Stimulated activated CD4-positive, alpha-beta T cell treated with anti-CD3 and anti-CD28 coated beads, TNF-alpha, amount 100 ng/mL, for 48 hours (primary cell): ENCODE results near the gene XPR1.
A peak's percentile ranks its signal among the peaks of the same experiment; 100 is the strongest.

ENCODE experiments used
- DNase-seq, 3 donors: peaks; one replicate each; pipeline ENCODE4 v3.0.0-alpha.2; 2020; ENCODE audit warnings: low read depth in 3 of 3

XPR1 gene

DNA sequence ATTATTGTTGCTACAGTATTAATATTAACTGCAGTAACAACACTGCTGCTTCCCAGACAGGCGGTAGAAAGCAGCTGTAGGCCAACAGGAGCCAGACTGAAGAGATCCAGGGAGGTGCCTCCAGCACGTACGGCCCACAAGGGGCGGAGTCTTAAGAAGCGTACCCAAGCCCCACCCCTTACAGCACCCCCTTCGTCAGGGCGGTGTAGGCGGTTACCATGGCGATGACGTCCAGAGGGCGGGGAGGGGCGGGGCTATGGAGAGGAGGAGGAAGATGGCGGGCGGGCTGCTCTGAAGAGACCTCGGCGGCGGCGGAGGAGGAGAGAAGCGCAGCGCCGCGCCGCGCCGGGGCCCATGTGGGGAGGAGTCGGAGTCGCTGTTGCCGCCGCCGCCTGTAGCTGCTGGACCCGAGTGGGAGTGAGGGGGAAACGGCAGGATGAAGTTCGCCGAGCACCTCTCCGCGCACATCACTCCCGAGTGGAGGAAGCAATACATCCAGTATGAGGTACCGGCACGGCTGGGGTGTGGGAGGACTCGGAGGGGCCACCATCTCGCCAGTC lies at the start of gene XPR1:
TSS of gene XPR1 (plus strand) at position 257 of the 560 bp plus-strand sequence. CDS start at position 437, 180 bp downstream.
- DNase-seq, result peak; percentile 97 to 99 (median 97)

DNA sequence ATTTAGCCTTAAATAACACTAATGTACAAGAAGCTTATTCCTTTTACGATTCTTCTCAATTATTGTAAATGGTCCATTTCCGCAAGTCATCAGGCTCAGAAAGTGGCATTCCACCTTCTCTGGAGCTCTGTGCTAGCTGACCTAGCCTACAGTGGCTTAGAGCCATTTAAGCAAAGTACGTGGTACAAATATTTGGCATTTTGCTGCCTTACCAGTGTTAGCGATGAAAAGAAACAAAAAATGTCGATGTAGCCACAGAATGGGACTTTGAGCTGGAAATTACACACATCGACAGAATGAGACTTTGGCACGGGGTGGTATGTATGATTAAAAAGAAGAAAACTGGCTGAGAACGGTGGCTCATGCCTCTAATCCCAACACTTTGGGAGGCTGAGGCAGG lies 47.0 kb upstream of the XPR1 start:
- no peak for DNase-seq

DNA sequence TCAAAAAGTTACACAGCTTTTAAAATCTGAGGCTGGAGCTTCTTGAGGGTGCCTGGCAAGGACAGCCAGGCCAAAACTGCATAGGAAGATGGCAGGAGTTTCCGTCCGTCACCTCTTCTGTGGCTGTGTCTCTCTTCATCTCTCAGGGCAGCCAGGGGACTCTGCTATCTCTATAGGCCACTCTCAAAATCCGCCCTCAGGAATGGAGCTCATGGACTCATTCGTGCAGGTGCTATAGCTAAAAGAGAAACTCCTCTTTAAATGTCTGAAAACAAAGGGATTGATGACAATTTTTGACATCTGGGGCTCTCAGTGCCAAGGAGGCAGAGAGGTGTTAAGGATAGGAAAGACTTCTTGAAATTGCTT lies 45.8 kb upstream of the XPR1 start:
- no peak for DNase-seq

DNA sequence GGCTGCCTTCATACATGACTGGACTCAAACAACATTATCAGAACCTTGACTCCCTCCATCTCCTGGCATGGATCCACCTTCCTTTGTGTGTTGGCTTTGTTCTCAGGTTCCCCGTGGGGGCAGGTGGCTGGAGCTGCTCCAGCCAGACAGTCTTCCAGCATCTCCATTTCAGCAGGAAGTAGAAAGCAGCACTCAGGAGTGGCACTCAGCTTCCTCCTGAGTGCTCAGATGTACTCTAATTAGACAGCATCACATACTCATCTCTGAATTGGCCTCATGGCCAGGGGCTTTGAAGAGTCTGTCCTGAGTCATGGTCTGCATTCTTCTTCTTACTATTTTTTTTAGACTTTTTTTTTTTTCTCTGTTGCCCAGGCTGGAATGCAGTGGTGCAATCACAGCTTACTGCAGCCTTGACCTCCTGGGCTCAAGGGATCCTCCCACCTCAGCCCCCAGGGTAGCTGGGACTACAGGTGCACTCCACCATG lies 45.1 kb upstream of the XPR1 start:
- DNase-seq, result no peak

DNA sequence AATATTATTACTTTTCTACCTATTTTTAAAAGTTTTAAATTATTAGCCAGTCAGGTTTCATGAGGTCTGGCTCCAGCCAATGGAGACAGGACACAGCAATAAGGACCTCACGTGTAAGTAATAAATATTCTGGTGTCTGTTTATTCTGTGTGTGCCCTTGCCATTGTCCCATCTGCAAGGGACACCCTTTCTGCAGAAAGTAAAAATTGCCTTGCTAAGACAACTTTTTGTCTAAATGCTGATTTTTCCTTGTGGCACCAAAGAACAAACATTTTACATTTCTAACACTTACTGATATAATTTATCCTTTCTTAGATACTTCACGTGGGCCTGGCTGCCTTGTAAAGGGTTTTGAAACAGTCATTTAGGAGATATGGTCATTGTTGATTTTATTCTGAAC lies 43.7 kb upstream of the XPR1 start:
- DNase-seq, result no peak

DNA sequence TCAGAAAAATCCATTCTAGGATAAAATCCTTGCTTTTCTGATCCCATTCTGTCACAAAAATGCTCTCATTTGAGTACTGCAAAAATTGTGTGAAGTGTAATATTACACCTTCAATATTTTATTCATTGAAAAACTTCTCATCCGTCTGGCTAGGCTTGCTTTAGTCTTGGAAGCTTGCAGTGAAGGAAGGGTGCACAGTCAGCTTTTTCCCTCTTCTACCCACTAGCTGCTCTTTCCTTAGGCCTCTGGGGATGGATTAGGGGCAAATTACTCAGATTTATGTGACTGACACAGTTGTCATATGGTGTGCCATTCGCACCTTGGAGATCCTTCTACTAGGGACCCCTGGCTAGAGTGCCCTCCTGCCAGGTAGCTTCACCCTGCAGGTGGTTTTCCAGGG lies 40.9 kb upstream of the XPR1 start:
- DNase-seq, result no peak

DNA sequence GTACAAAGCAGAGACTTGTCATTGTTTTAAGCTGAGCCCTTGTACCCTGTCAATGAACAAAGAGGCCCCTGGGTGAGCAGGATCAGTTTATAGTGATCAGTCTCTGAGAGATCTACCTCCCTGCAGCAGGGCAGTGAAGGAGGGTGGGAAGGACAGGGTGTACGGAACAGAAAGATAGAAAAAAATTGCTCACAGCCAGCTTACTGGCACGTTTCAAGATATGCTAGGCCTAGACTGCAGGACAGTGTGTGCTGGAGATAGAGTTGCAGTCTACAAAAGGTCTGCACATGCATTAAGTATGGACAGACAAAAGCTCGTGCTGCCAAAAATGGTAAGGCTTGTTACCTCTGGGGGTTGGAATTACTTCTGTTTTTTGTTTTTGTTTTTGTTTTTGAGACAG lies 38.4 kb upstream of the XPR1 start:
- no peak for DNase-seq

DNA sequence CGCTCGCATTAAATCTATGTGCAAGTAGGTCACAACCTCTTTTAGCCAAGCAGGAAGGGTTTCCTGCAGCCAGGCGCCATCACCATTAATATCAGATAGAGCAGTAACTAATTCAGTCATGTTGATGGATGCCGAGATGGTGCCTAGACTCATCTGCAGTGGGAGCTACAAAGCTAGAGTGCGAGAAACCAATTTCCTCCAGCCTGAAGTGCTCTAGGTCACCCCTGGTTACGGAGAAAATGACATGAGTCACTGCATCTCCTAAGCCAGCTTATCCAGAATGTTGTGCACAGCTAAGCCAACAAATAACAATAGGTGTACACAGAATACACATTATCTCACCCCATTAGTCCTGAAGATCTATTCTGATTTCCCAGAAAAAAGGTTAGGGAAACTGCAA lies 37.1 kb upstream of the XPR1 start:
- no peak for DNase-seq

DNA sequence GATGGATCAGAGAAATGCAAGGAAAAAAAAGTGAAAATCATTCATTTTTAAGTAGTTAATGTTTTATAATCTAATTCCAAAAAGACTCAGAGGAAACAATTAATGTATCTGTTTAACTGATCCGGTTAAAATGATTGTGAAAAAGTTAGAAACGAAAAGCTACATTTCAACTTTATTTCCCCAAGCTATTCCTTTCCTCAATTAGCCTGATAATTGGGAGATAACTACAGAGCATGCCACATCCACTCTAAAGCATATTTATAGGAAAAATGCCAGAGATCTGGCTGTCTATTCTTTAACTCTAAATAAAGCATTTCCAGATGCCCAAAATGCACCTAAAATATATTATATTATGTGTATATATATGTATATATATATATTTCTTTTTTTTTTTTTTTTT lies 35.9 kb upstream of the XPR1 start:
- DNase-seq, result no peak

DNA sequence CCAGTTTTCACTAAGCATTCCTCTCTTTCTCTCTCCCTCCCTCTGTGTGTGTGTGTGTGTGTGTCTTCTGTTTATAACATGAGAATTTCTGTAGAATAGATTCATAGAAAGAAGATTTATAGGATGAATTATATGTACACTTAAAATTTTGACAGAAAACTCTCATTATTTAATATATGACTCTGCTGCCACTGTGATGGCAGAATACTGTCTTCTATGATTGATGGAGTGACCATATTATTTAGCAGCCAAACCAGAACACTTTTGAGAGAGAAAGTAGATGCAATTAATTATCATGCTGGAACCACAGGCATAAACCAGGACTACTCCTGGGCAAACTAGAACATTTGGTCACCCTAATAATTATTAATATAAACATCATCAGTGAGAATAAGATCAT lies 34.3 kb upstream of the XPR1 start:
- DNase-seq, result no peak

DNA sequence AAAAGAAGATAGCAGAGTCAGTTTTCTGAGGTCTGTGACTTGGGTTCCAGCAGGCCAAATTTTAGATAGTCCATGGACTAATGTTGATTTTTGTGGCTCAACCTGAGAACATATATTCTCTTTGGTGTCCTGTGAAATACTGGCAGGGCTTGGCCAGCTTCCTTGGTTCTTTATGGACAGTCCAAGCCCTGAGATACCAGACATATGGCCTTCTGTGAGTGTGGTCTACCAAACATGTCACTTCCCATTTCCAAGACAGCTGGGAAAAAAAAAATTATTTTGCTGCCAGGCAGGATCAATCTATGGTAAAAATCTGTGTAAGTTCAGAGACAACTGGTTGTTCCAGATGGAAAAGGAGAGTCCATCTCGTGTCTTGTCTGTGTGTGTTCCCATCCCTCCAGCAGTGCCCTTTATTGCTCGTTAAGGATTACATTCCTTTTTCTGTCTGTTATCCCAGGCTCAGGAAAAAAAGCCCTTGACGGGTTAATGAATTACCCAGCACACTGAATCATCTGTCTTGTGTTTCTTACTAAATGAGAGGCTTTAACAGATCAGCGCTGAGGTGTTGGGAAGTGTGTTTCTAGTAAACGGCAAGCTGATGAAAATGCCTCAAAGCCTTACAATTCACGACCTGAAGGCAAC lies 33.4 kb upstream of the XPR1 start:
- DNase-seq, result no peak

DNA sequence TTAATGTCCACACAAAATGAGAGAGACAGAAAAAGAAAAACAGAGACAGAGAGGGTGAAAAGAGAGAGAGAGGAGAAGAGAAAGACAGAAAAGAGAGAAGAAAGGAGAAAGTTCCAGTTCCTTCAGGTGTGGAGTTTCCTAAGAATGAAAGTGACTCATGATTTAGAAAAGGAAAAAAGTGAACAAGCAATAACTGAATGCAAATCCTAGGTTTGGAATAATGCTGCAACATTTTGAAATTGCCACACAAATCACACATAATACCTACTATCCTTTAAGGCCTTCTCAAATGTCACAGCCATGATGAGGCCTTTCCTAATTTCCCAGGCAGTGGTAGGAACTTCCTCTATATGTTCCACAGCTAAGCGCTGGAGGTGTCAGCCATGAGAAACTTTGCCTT lies 31.5 kb upstream of the XPR1 start:
- DNase-seq, result no peak

DNA sequence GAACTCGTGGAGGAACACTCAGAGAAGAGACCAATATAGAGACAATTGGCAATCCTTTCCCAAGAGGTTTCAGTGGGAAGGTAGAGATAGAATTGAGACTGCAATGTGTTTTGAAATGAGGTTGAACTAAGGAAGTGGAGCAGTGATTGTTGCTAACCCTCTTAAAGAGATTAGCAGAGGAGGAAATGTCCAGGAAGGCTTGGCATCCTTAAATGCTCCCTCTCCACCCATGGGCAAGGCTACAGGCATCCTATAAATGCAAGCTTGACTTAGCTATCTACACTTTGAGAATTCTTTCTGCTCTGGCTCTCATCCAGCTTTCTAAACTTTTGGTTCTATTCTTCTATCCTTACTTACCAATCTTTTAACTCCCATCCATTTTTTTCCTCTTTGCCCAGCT lies 30.3 kb upstream of the XPR1 start:
- no peak for DNase-seq

DNA sequence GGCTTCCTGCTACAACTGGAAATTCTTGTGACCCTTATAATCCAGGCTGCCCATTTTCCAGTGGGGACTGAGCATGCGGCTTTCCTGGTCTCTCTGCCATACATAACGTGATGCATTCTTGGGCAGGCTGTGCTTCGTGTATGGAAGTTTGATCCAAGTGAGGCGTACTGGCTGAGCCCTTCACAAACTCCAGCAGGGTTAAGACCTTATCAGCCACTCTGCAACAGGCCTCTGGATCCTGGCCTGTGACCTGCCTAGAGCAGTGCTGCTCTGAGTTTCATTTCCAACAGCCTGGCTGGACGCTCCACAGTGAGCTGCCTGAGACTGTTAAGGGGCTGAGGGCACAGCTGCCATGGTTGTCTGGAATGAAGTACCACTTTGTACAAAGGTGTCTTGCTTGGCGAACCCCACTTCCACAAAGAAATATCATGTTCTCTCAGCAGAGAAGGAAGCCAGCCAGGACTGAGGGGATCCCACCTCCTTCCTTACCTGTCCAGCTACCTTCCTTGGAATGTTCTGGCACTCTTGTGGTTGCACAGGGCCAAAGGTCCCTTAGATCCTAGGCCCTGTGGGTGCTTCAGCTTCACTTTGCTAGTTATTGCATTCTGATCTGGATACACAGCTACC lies 28.5 kb upstream of the XPR1 start:
- DNase-seq, result no peak

DNA sequence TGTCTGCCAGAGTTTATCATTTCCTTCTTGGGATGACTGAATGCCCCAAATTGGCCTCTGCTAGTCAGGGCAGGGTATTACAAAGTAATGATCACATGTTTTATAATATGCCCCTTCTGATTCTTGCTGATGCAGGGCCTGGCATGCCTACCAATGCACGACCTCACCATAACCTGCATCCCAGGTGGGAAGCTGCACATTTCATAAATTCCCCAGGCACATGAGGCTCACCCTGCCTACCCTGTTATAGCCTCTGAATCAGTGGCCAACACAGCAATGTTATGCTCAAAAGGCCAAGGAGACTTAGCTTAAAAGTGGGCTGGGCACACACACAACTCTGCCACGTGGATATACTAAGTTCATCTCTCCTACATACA lies 28.0 kb upstream of the XPR1 start:
- DNase-seq, result no peak

DNA sequence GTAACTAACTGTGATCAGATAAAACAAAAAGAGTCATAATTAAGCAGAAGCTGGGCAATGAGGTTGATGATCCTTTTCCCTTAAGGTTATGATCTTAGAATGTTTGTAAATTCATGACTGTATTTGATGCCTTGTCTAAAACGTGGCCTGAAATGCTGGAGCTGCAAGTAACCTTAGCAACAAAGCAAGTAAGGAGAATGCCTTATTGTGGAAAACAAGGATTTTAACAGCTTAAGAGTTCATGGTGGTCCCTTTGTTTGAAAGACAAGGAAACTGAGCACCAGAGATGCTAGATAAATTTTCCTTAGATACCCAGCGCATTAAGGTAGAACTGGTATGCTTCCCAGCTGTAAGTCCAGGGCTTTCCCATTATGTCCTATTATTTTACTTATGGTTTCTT lies 25.7 kb upstream of the XPR1 start:
- no peak for DNase-seq

DNA sequence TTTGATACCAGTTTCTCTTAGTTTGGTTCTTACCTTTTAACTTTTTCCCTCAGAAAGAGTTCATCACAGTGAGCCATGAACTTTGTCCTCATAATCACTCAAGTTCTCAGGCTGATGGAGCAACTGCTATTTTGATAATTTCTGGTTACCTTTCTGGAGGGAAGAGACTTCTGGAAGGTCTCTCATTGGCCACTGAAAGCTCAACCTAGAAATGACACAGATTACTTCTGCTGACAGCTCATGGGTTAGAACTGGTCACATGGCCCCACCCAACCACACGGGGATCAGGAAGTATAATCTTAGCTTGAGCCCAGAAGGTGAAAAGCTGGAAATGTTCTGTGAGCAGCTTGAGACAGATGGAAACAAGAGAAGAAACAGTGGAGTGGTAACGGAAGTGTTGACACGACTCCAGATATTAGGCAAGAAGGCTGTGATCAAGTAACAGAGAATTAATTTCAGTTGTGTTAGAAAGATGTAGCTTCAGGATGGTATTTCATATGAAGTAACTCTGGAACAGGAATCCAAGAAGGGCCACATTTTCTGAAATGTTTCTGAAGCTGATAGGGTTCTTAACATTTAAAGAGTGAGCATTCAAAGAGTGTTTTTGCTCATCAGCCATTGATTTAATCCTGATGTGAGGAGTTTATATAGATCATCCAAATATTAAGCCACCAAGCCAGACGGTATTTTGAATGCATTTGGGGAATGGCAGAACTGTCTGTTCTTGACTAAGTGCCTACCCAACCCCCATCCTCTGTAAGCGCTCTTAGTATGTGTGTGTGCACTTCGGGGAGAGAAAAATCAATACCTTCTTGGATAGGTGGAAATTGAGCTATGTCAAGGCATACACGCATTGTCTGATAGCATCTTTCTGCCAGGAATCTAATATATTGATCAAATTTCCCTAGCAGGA lies 21.9 kb upstream of the XPR1 start:
- no peak for DNase-seq

DNA sequence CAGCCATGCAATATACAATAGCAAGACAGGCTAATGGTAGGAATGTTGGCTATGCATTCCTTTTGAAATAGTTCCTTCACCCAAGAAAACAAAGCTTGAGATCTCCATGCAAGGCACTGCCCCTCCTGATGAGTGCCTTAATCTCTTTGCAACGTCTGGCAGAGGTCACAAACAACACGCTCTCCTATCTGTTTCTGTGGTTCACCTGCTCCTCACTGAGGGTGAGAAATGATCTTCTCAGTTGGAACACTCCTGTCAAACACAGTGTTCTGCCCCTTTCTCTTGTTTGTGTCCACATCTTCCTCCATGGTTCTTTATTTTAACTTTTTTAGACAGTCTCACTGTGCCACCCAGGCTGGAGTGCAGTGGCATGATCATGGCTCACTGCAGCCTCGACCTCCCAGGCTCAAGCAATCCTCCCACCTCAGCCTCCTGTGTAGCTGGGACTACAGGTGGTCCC lies 21.2 kb upstream of the XPR1 start:
- no peak for DNase-seq

DNA sequence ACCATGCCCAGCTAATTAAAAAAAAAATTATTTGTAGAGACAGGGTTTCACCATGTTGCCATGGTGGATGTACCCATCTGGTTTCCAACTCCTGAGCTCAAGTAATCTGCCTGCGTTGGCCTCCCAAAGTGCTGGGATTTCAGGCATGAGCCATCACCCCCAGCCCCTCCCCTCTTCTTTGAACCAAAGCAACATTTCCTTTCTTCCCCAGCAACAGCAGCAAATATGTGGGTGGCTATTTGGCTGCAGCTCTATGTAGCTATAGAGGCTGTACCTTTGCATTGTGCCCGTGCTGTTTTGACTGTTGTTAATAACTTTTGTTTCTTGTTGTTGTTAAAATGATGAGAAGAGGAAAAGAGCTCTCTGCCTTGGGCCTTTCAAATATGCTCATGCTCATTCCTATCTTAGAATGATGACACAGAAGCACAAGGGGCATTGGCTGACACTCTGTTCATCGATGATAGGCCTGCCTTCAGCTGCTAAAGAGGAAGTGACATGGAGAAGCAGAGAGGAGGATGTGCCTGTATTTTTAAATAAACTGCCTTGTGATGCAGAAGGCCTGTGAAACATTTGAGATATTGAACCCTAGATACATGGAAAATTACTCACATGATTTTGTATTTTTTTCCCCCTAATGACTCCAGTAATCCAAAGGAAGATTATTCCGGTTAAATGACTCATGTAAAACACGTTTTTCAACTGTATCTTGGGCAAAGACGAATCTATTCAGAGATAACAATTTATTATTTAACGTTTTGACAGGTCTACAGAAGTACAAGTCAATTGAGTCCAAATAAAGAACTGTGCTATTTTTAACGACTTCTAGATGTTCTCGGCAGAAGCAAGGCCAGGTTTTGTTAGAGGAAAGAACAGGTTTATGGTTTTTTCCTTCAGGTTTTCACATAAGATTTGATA lies 20.5 kb upstream of the XPR1 start:
- DNase-seq, result no peak

DNA sequence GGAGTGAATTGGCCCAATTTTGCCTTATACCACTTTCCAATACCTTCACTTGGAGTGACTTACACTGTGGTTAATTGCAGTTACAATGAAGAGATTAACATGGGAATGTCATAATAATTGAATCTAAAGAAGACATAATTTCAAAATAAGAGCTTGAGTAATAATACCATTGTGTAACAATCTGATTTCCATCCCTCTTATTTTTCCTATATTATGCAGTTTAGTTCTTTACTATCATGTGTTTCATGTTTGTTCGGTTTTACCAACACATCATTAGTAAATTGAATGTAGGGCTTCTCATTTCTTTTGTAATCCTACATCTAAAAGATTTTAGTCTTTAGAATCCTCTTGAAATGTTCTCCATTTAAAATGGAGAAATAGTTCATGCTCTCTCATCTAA lies 19.2 kb upstream of the XPR1 start:
- DNase-seq, result no peak

DNA sequence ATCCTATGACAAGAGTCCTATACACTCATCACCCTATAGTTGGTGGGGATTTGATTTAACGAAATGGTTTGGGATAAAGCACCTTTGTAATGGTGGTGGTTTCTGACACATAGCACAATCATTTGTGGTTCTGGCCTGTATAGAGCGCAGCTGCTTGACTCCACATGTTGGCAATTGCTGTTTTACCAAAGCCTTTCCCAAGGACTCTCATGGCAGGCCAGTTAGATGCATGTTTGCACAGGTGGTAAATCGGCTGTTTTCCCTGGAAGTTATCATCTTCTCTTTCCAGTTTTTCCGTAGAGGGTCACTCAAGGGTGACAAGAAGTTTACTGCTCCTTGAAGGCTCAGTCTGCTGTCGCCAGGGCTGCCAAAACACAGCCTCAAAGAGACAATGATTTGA lies 17.1 kb upstream of the XPR1 start:
- DNase-seq, result no peak
